Naive thymus-derived CD4-positive, alpha-beta T cell (primary cell): ENCODE results near the gene PCBP3. TPM values are rescaled to one million over a fixed set of nuclear protein-coding genes. Genes with fewer than 3 reads are reported as not detected.

Experiments
- ATAC-seq: fragments of 150-1000 bp; cut with Tn5 transposase; 2 replicates; pipeline ENCODE4 v1.10.0; 2021; ENCODE audit warnings: mild to moderate bottlenecking, moderate library complexity
- CTCF ChIA-PET: fragments of 350-600 bp; sonication (Branson Sonifier 250); formaldehyde crosslinking; loops from one replicate; lab custom pipeline; 2021; ENCODE audit warnings: antibody characterized with exemption; lab: Charles Lee
- POLR2A ChIA-PET: fragments of 350-600 bp; sonication (Branson Sonifier 250); formaldehyde crosslinking; loops from one replicate; lab custom pipeline; 2021; ENCODE audit warnings: antibody characterized with exemption, inconsistent platforms; lab: Charles Lee
- DNase-seq, 9 donors: peaks; one replicate each; pipeline versions ENCODE4 v3.0.0 to v3.0.0-alpha.2; 2020 to 2022; ENCODE audit warnings: mixed read lengths in 1 of 9
- H3K27ac ChIP-seq: one replicate; pipeline ENCODE4 v1.7.0; 2013; ENCODE audit warnings: mild to moderate bottlenecking, low read depth, low read length, moderate library complexity
- H3K27me3 ChIP-seq, 2 donors: one replicate each; pipeline ENCODE4 v1.7.0; 2013; ENCODE audit warnings: low read length in 2 of 2, mild to moderate bottlenecking in 2 of 2, moderate library complexity in 2 of 2; ENCODE audit not compliant: control insufficient read depth in 2 of 2, insufficient read depth in 2 of 2
- H3K36me3 ChIP-seq, 3 experiments: 1 replicate in 2 of 3; 2 replicates in 1 of 3; pipeline ENCODE4 v1.7.0; 2013; ENCODE audit warnings: low read length in 3 of 3, mild to moderate bottlenecking in 3 of 3, moderate library complexity in 1 of 3; ENCODE audit not compliant: insufficient read depth in 3 of 3, control insufficient read depth in 2 of 3
- H3K4me1 ChIP-seq, 2 donors: one replicate each; pipeline ENCODE4 v1.7.0; 2013; ENCODE audit warnings: low read length in 2 of 2, mild to moderate bottlenecking in 2 of 2, moderate library complexity in 1 of 2; ENCODE audit not compliant: control insufficient read depth in 2 of 2, insufficient read depth in 2 of 2
- H3K4me3 ChIP-seq: 2 replicates; pipeline ENCODE4 v1.7.0; 2013; ENCODE audit warnings: mild to moderate bottlenecking, low read length
- H3K9me3 ChIP-seq, 3 experiments: 1 replicate in 2 of 3; 2 replicates in 1 of 3; pipeline ENCODE4 v1.7.0; 2013; ENCODE audit warnings: low read length in 3 of 3; ENCODE audit not compliant: control insufficient read depth in 2 of 3
- H3K27ac Mint-ChIP-seq, 9 donors: one replicate each; pipeline ENCODE4 v1.8.0; 2020 to 2022; ENCODE audit warnings: mixed read lengths in 9 of 9, mild to moderate bottlenecking in 8 of 9, moderate library complexity in 5 of 9, inconsistent platforms in 2 of 9
- H3K27me3 Mint-ChIP-seq, 5 donors: one replicate each; pipeline ENCODE4 v1.8.0; 2021 to 2022; ENCODE audit warnings: mixed read lengths in 5 of 5, mild to moderate bottlenecking in 1 of 5
- H3K36me3 Mint-ChIP-seq, 5 donors: one replicate each; pipeline ENCODE4 v1.8.0; 2020 to 2022; ENCODE audit warnings: mixed read lengths in 5 of 5, mild to moderate bottlenecking in 3 of 5, inconsistent platforms in 1 of 5
- H3K4me1 Mint-ChIP-seq, 7 donors: one replicate each; pipeline ENCODE4 v1.8.0; 2020 to 2022; ENCODE audit warnings: mixed read lengths in 7 of 7, mild to moderate bottlenecking in 3 of 7, inconsistent platforms in 1 of 7
- H3K4me3 Mint-ChIP-seq, 10 donors: one replicate each; pipeline ENCODE4 v1.8.0; 2020 to 2022; ENCODE audit warnings: mild to moderate bottlenecking in 10 of 10, mixed read lengths in 10 of 10, moderate library complexity in 6 of 10, inconsistent platforms in 2 of 10
- H3K9me3 Mint-ChIP-seq, 11 donors: one replicate each; pipeline ENCODE4 v1.8.0; 2020 to 2022; ENCODE audit warnings: mixed read lengths in 11 of 11, mild to moderate bottlenecking in 4 of 11, inconsistent platforms in 1 of 11, moderate library complexity in 1 of 11
- intact Hi-C, 2 donors: fragments of 100-400 bp; cut with micrococcal nuclease; formaldehyde crosslinking; loops; one replicate each; pipeline ENCODE4 v1.15.1; 2023
- polyA plus RNA-seq, 2 donors: library from polyadenylated mRNA; unstranded; fragments of 300-500 nt; fragmentation: Illumina TruSeq; gene quantifications; one replicate each; pipeline ENCODE4 v1.2.3, GENCODE V29; 2021
- total RNA-seq, 6 experiments: library from RNA in 5 of 6; stranded (reverse) in 5 of 6; gene quantifications; 1 replicate in 5 of 6; 2 replicates in 1 of 6; pipeline ENCODE4 v1.2.3 and lab custom pipeline; 2021 to 2026

The PCBP3 gene
- total and polyA plus RNA-seq, 7 experiments from 2014 or later, result 1.2 to 5.2 (median 1.6) TPM

- Histone ChIP-seq H3K9me3 (no peaks in the 10 kb centered on the region), H3K27ac (no peak overlapping the region), H3K4me3 (no peak overlapping the region), H3K27me3 (peaks cover 0 to 13% of the 10 kb centered on the region in 2 donors), H3K36me3 (no peaks in the 10 kb centered on the region), H3K4me1 (peaks cover 6 to 7% of the 10 kb centered on the region in 2 donors)
- H3K27ac Mint-ChIP-seq, result no peak overlapping the region
- peaks cover 0 to 2% (median 0%) of the 10 kb centered on the region in 11 donors for H3K9me3 Mint-ChIP-seq
- peaks cover 0 to 33% (median 6%) of the 10 kb centered on the region in 5 donors for H3K27me3 Mint-ChIP-seq
- intact Hi-C loops, result loop anchor here in 1 of 2 donors (5.0 kb wide), 1 partner anchor 338 kb away; the partner anchor contains the start of gene PCBP3
- ATAC-seq (no peak), DNase-seq (no peak)
- CTCF ChIA-PET, result no interaction called here
- peaks cover 0 to 10% (median 0%) of the 10 kb centered on the region in 5 donors for H3K36me3 Mint-ChIP-seq
- POLR2A ChIA-PET, result no interaction called here
- peaks cover 4 to 26% (median 12%) of the 10 kb centered on the region in 7 donors for H3K4me1 Mint-ChIP-seq
- no peak overlapping the region for H3K4me3 Mint-ChIP-seq
Measured at GRCh38 chr21:45980271-45980670, 336.7 kb downstream of the PCBP3 start.

- H3K4me1 Mint-ChIP-seq, result peaks cover 4 to 22% (median 12%) of the 10 kb centered on the region in 7 donors
- Histone ChIP-seq H3K4me1 (peaks cover 6 to 7% of the 10 kb centered on the region in 2 donors), H3K27me3 (peaks cover 0 to 13% of the 10 kb centered on the region in 2 donors), H3K36me3 (no peaks in the 10 kb centered on the region), H3K4me3 (peak overlapping the region; percentile 52), H3K9me3 (no peaks in the 10 kb centered on the region), H3K27ac (peak overlapping the region; percentile 15)
- H3K36me3 Mint-ChIP-seq, result peaks cover 0 to 11% (median 0%) of the 10 kb centered on the region in 5 donors
- peaks cover 0 to 29% (median 4%) of the 10 kb centered on the region in 5 donors for H3K27me3 Mint-ChIP-seq
- CTCF ChIA-PET, result no interaction called here
- H3K27ac Mint-ChIP-seq, result no peak overlapping the region
- POLR2A ChIA-PET, result no interaction called here
- DNase-seq (no peak), ATAC-seq (no peak)
- H3K9me3 Mint-ChIP-seq, result peaks cover 0 to 2% (median 0%) of the 10 kb centered on the region in 11 donors
- H3K4me3 Mint-ChIP-seq, result no peak overlapping the region
- intact Hi-C loops, result loop anchor here (1.0 to 5.0 kb wide), 2 partner anchors 7 to 338 kb away; partner anchors contain the start of gene PCBP3 (in 1 of the 2)
Measured at GRCh38 chr21:45980697-45981096, 337.2 kb downstream of the PCBP3 start.

GRCh38 chr21:45981151-45982091 is 337.9 kb downstream of the PCBP3 start, which contains the start of gene COL6A1:
TSS of gene COL6A1 (plus strand) at chr21:45981770. CDS start at chr21:45981851, 81 bp downstream.
- Mint-ChIP-seq H3K4me3 (peak within 1 kb of the TSS; percentile 44 to 76 (median 66)), H3K27me3 (peaks cover 0 to 22% (median under 1%) of the 10 kb centered on the region in 5 donors), H3K4me1 (peaks cover 0 to 16% (median 11%) of the 10 kb centered on the region in 7 donors), H3K9me3 (peaks cover 0 to 2% (median 0%) of the 10 kb centered on the region in 11 donors), H3K36me3 (peaks cover 0 to 11% (median 0%) of the 10 kb centered on the region in 5 donors), H3K27ac (no peak within 1 kb of the TSS)
- H3K9me3 ChIP-seq, result no peaks in the 10 kb centered on the region
- H3K4me1 ChIP-seq, result peaks cover 6 to 7% of the 10 kb centered on the region in 2 donors
- peaks cover 0 to 13% of the 10 kb centered on the region in 2 donors for H3K27me3 ChIP-seq
- ChIA-PET CTCF (no interaction called here), POLR2A (no interaction called here)
- intact Hi-C loops, result loop anchor here (1.0 to 5.0 kb wide), 2 partner anchors 8 to 339 kb away; partner anchors contain the start of gene PCBP3 (in 1 of the 2)
- H3K4me3 ChIP-seq, result peak within 1 kb of the TSS; percentile 52
- no peaks in the 10 kb centered on the region for H3K36me3 ChIP-seq
- ATAC-seq (peak; percentile 79), DNase-seq (peak in 8 of 9 donors; percentile 36 to 69 (median 58))
- H3K27ac ChIP-seq, result peak within 1 kb of the TSS; percentile 15

GRCh38 chr21:45982092-45982757 is 338.7 kb downstream of the PCBP3 start:
- Mint-ChIP-seq H3K36me3 (peaks cover 0 to 11% (median 0%) of the 10 kb centered on the region in 5 donors), H3K9me3 (peaks cover 0 to 2% (median 0%) of the 10 kb centered on the region in 11 donors), H3K27ac (no peak overlapping the region), H3K27me3 (peaks cover 0 to 17% (median 0%) of the 10 kb centered on the region in 5 donors), H3K4me3 (peak overlapping the region; percentile 44 to 76 (median 66)), H3K4me1 (peaks cover 0 to 16% (median 11%) of the 10 kb centered on the region in 7 donors)
- Histone ChIP-seq H3K27me3 (peaks cover 0 to 13% of the 10 kb centered on the region in 2 donors), H3K9me3 (no peaks in the 10 kb centered on the region), H3K4me1 (peaks cover 6 to 7% of the 10 kb centered on the region in 2 donors), H3K27ac (no peak overlapping the region), H3K4me3 (peak overlapping the region; percentile 30), H3K36me3 (no peaks in the 10 kb centered on the region)
- CTCF ChIA-PET, result no interaction called here
- POLR2A ChIA-PET, result no interaction called here
- DNase-seq, result no peak
- ATAC-seq, result peak; percentile 8
- intact Hi-C loops, result loop anchor here in 1 of 2 donors (5.0 kb wide), 1 partner anchor 340 kb away; the partner anchor contains the start of gene PCBP3

GRCh38 chr21:45982758-45983648 is 339.5 kb downstream of the PCBP3 start:
- Histone ChIP-seq H3K27ac (no peak overlapping the region), H3K9me3 (no peaks in the 10 kb centered on the region), H3K36me3 (no peaks in the 10 kb centered on the region), H3K4me3 (no peak overlapping the region), H3K4me1 (peaks cover 6 to 7% of the 10 kb centered on the region in 2 donors), H3K27me3 (peaks cover 0 to 13% of the 10 kb centered on the region in 2 donors)
- Mint-ChIP-seq H3K9me3 (peaks cover 0 to 2% (median 0%) of the 10 kb centered on the region in 11 donors), H3K4me1 (peaks cover 0 to 16% (median 11%) of the 10 kb centered on the region in 7 donors), H3K4me3 (peak overlapping the region; percentile 44 to 76 (median 66)), H3K27me3 (peaks cover 0 to 14% (median 0%) of the 10 kb centered on the region in 5 donors), H3K36me3 (peaks cover 0 to 11% (median 0%) of the 10 kb centered on the region in 5 donors), H3K27ac (peak overlapping the region in 1 of 9 donors; percentile 20)
- POLR2A ChIA-PET, result no interaction called here
- DNase-seq (peak in 1 of 9 donors; percentile 6), ATAC-seq (no peak)
- CTCF ChIA-PET, result no interaction called here
- intact Hi-C loops, result loop anchor here in 1 of 2 donors (5.0 kb wide), 1 partner anchor 341 kb away; the partner anchor contains the start of gene PCBP3
